ENCODE results near the gene AK8.
"Not testable (repeated sequence)": the region's sequence is repeated elsewhere in the genome, so short reads cannot be mapped to it uniquely, and the experiment has no call there.

The AK8 gene

GRCh38 chr9:132728071-132728470, 150.0 kb downstream of the AK8 start:
- ATAC-seq = no peak
- no peak overlapping the region for H3K27ac Mint-ChIP-seq
- no peak overlapping the region for H3K4me3 Mint-ChIP-seq
- no peak for DNase-seq
- no peaks in the 10 kb centered on the region for H3K4me1 Mint-ChIP-seq
- H3K27me3 Mint-ChIP-seq = peaks cover 41% of the 10 kb centered on the region
- no peaks in the 10 kb centered on the region for H3K9me3 Mint-ChIP-seq

- no peaks in the 10 kb centered on the region for H3K9me3 Mint-ChIP-seq
- no peak overlapping the region for H3K27ac Mint-ChIP-seq
- H3K4me1 Mint-ChIP-seq = no peaks in the 10 kb centered on the region
- no peak overlapping the region for H3K4me3 Mint-ChIP-seq
- ATAC-seq = no peak
- peaks cover 37% of the 10 kb centered on the region for H3K27me3 Mint-ChIP-seq
- no peak for DNase-seq
These were observed 151.4 kb downstream of the AK8 start for GRCh38 chr9:132726576-132727130.

- ATAC-seq = no peak
- H3K9me3 Mint-ChIP-seq = no peaks in the 10 kb centered on the region
- no peaks in the 10 kb centered on the region for H3K4me1 Mint-ChIP-seq
- no peak for DNase-seq
- H3K27me3 Mint-ChIP-seq = peaks cover 29% of the 10 kb centered on the region
- H3K27ac Mint-ChIP-seq = no peak overlapping the region
- no peak overlapping the region for H3K4me3 Mint-ChIP-seq
These were observed 152.8 kb downstream of the AK8 start for GRCh38 chr9:132725306-132725705.

GRCh38 chr9:132723809-132724208, 154.3 kb downstream of the AK8 start:
- Mint-ChIP-seq H3K4me3 (no peak overlapping the region), H3K27ac (no peak overlapping the region), H3K27me3 (peaks cover 44% of the 10 kb centered on the region), H3K9me3 (no peaks in the 10 kb centered on the region), H3K4me1 (no peaks in the 10 kb centered on the region)
- ATAC-seq (no peak), DNase-seq (no peak)

- peaks cover 11% of the 10 kb centered on the region for H3K4me1 Mint-ChIP-seq
These were observed 155.5 kb downstream of the AK8 start for GRCh38 chr9:132722564-132723065.

GRCh38 chr9:132721661-132722060, 156.4 kb downstream of the AK8 start:
- Mint-ChIP-seq H3K4me1 (peaks cover 11% of the 10 kb centered on the region), H3K9me3 (no peaks in the 10 kb centered on the region), H3K27ac (no peak overlapping the region), H3K4me3 (no peak overlapping the region), H3K27me3 (peaks cover 54% of the 10 kb centered on the region)
- no peak for ATAC-seq
- DNase-seq = no peak

More at GRCh38 chr9:132722564-132723065, 155.5 kb downstream of the AK8 start:
- Mint-ChIP-seq H3K27me3 (peaks cover 50% of the 10 kb centered on the region), H3K9me3 (no peaks in the 10 kb centered on the region), H3K27ac (no peak overlapping the region), H3K4me3 (no peak overlapping the region)
- DNase-seq = no peak
- no peak for ATAC-seq

- H3K4me1 Mint-ChIP-seq = peaks cover 11% of the 10 kb centered on the region
- DNase-seq = not testable (repeated sequence)
These were observed 159.6 kb downstream of the AK8 start for GRCh38 chr9:132718381-132718928.

GRCh38 chr9:132717326-132717945, 160.6 kb downstream of the AK8 start:
- Mint-ChIP-seq H3K4me1 (peaks cover 11% of the 10 kb centered on the region), H3K4me3 (no peak overlapping the region), H3K9me3 (no peaks in the 10 kb centered on the region), H3K27ac (no peak overlapping the region), H3K27me3 (peaks cover 47% of the 10 kb centered on the region)
- no peak for DNase-seq
- ATAC-seq = no peak

More at GRCh38 chr9:132718381-132718928, 159.6 kb downstream of the AK8 start:
- not testable (repeated sequence) for ATAC-seq, H3K4me3 Mint-ChIP-seq, H3K9me3 Mint-ChIP-seq
- Mint-ChIP-seq H3K27me3 (peaks cover 55% of the 10 kb centered on the region), H3K27ac (peak overlapping the region in 1 of 2 donors; percentile 60)

- Mint-ChIP-seq H3K4me3 (no peak overlapping the region), H3K4me1 (peaks cover 11% of the 10 kb centered on the region), H3K9me3 (no peaks in the 10 kb centered on the region), H3K27me3 (peaks cover 47% of the 10 kb centered on the region), H3K27ac (no peak overlapping the region)
- DNase-seq (no peak), ATAC-seq (no peak)
These were observed 162.1 kb downstream of the AK8 start for GRCh38 chr9:132716007-132716406.

GRCh38 chr9:132712753-132713152, 165.3 kb downstream of the AK8 start:
- peaks cover 2% of the 10 kb centered on the region for H3K4me1 Mint-ChIP-seq
- ATAC-seq (peak; percentile 74), DNase-seq (no peak)
- H3K27me3 Mint-ChIP-seq = peaks cover 29% of the 10 kb centered on the region
- no peak overlapping the region for H3K4me3 Mint-ChIP-seq
- H3K9me3 Mint-ChIP-seq = no peaks in the 10 kb centered on the region
- H3K27ac Mint-ChIP-seq = no peak overlapping the region

- no peak for ATAC-seq
- no peak overlapping the region for H3K4me3 Mint-ChIP-seq
These were observed 166.2 kb downstream of the AK8 start for GRCh38 chr9:132711846-132712245.

GRCh38 chr9:132711152-132711551, 166.9 kb downstream of the AK8 start:
- not testable (repeated sequence) for H3K27ac Mint-ChIP-seq, H3K4me1 Mint-ChIP-seq, H3K9me3 Mint-ChIP-seq, DNase-seq, H3K4me3 Mint-ChIP-seq, ATAC-seq
- H3K27me3 Mint-ChIP-seq = peaks cover 13% of the 10 kb centered on the region

More at GRCh38 chr9:132711846-132712245, 166.2 kb downstream of the AK8 start:
- Mint-ChIP-seq H3K27ac (no peak overlapping the region), H3K27me3 (peaks cover 20% of the 10 kb centered on the region), H3K9me3 (no peaks in the 10 kb centered on the region), H3K4me1 (no peaks in the 10 kb centered on the region)
- DNase-seq = no peak

GRCh38 chr9:132710333-132710732, 167.8 kb downstream of the AK8 start:
- DNase-seq (no peak), ATAC-seq (no peak)
- Mint-ChIP-seq H3K27me3 (peaks cover 16% of the 10 kb centered on the region), H3K4me3 (no peak overlapping the region), H3K27ac (no peak overlapping the region), H3K9me3 (no peaks in the 10 kb centered on the region), H3K4me1 (no peaks in the 10 kb centered on the region)

GRCh38 chr9:132708769-132709430, 169.2 kb downstream of the AK8 start:
- no peaks in the 10 kb centered on the region for H3K9me3 Mint-ChIP-seq
- DNase-seq (no peak), ATAC-seq (no peak)
- H3K27ac Mint-ChIP-seq = no peak overlapping the region
- no peaks in the 10 kb centered on the region for H3K4me1 Mint-ChIP-seq
- H3K27me3 Mint-ChIP-seq = peaks cover 16% of the 10 kb centered on the region
- no peak overlapping the region for H3K4me3 Mint-ChIP-seq

GRCh38 chr9:132708239-132708638, 169.8 kb downstream of the AK8 start:
- DNase-seq (no peak), ATAC-seq (no peak)
- no peak overlapping the region for H3K27ac Mint-ChIP-seq
- no peaks in the 10 kb centered on the region for H3K4me1 Mint-ChIP-seq
- H3K4me3 Mint-ChIP-seq = no peak overlapping the region
- H3K27me3 Mint-ChIP-seq = peaks cover 19% of the 10 kb centered on the region
- H3K9me3 Mint-ChIP-seq = no peaks in the 10 kb centered on the region

- Mint-ChIP-seq H3K4me1 (no peaks in the 10 kb centered on the region), H3K27ac (no peak overlapping the region), H3K27me3 (peaks cover 21% of the 10 kb centered on the region), H3K9me3 (peaks cover 4 to 6% of the 10 kb centered on the region in 2 donors), H3K4me3 (no peak overlapping the region)
- ATAC-seq (no peak), DNase-seq (no peak)
These were observed 174.7 kb downstream of the AK8 start for GRCh38 chr9:132703336-132703735.
